G401.6 (cell line): ENCODE results near the gene HSPG2.

Experiments used
- FAIRE-seq: peaks from 2 replicates; lab custom pipeline; 2012; peaks lifted over from hg19 to GRCh38; lab: Jason Lieb, UNC

HSPG2 gene

GRCh38 chr1:21898326-21899200, 38.5 kb downstream of the HSPG2 start:
- FAIRE-seq, result no peak

DNA sequence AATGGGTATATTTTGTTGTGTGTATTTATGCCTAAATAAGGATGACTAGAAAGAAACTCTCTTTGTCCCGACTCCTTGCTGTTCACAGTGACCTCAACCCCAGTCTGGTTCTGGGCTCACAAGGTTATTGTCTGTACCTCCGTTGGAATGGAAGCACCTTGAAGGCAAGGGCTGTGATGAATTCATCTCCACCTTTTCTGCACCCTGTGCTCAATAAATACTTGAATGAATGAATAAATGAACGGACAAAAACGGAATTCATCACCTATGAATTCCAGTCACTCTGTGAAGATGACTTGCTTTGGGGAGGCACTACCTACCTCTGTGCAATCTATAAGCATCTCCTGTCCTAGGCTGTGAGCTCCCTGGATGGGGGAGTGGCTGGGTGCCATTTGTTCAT, 39.3 kb downstream of the HSPG2 start:
- no peak for FAIRE-seq

DNA sequence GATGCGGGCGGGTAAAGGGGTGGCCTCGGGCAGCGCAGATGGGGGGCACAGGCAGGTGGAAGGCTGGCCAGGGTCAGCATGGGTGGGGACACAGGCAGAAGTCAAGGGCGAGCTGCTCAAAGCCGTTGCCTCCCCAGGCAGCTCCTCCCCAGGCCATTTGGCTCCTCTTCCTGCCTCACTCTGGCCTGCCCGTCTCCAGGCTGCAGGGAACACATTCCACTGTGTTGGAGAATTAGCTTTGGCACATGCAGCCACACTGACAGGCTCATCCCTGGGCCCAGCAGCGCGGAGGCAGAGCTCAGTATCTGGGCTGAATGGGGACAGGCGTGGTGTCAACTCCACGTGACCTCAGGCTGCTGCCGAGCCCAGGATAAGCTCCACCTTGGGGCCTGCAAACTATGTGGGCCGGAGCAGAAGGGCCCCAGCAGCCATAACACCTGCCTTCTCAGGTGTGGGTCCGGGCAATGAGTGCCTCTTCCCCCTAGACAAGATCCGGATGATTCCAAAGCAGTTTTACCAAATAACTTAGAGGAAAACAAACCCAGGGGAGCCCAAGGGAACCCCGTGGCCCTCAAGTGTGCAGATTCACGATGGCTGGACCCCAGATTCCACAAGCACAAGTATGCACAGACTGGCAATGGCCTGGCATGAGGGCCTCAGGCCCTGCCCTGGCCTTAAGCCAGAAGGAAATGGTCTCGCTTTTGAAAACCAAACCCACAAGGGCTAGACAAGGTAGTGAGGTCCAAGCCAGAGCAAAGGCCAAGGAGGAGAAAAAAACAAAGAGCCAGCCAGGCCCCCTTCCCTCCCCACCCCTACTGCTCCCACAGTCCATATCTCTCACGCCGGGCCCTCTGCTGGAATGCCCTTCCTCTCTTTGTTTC, 40.2 kb downstream of the HSPG2 start:
- no peak for FAIRE-seq

DNA sequence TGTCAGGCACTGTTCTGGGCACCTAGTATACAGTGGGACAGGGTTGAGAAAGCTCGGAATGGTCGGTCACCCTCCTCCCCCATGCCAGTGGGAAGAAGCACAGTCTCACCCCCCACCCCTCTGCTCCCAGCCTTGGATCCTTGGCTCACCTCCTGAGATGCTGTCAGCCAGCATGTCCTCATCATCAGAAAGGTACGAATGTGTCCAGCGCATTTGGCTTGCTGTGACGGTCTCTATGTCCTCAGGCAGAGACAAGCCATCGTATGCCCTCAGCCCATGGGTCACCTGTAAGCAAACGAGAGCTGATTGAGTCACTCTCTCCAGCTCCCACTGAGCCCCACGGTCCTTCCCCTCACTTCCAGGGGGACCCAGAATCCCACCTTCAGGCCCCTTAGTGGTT, 41.1 kb downstream of the HSPG2 start:
- no peak for FAIRE-seq

DNA sequence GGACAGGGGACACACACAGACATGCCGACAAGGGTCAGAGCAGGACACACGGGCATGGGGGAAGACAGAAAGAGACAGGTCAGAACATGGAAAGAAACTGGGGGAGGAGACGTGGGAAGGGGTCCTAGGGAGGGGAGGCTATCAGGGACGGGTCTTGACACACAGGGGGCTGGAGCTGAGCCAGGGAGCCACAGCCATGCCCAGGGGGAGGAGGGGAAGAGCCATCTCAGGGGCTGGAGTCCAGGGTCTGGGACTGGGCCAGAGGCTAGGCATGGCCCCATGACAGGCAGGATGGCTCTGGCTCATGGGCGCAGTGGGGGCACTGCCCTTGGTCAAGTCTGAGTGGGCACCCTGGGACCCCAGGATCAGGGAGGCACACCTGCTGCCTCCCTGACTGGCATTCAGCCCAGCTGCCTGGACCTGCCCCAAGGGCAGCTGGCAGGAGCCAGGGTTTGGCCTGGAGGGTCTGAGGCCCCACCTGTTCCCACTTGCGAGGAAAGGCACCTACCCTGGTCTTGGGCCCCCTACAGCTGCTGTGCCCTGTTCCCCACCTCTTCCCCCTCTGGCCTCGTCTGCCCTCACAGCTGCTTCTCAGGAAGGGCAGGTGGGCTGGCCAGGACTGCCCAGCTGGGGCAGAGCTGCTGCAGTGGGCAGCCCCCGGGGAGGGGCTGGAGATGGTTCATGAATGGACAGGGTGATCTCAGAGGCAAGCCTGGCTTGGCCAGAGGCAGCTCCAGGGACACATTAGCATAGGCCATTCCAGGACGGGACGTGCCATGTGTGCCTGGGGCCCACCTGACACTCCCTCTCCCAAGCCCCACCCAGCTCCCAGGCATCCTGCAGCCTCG, 42.9 kb downstream of the HSPG2 start:
- no peak for FAIRE-seq

- FAIRE-seq, result no peak
These were observed 43.9 kb downstream of the HSPG2 start for GRCh38 chr1:21893046-21893805.

- FAIRE-seq, result no peak
These were observed 45.3 kb downstream of the HSPG2 start for GRCh38 chr1:21891621-21892479.

DNA sequence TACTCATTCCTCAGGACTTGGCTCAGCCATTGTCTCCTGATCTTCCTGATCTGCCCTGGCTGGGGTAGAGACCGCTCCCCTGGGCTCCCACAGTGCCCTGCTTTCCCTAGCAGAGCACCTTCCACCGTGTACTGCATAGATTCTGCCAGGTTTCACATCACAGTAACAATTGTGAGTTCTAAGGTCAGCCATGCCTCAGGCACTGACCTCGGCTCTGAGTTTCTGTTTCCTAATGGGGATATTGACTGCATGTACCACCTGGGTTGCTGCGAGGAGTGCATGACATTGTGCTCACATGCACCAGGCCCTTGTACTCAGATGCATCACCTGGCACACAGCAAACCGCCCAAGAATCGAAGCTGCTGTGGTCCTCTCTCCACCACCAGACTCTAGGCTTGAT, 46.0 kb downstream of the HSPG2 start:
- no peak for FAIRE-seq

DNA sequence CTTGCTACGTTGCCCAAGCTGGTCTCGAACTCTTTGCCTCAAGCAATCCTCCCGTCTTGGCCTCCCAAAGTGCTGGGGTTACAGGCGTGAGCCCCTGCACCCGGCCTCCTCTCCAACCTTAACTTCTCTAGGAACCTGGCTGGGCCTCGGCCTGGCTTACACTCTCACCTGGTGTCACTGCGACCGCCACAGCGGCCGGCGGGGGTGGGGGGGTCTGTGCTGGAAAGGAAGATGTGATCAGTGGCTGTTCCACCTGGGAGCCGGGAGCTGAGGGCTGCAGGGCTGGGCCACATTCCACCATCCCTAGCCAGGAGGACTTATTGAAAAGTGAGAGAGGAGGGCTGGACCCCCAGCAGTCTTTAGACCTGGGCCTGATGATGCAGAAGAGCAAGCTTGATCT, 48.6 kb downstream of the HSPG2 start:
- FAIRE-seq, result no peak

DNA sequence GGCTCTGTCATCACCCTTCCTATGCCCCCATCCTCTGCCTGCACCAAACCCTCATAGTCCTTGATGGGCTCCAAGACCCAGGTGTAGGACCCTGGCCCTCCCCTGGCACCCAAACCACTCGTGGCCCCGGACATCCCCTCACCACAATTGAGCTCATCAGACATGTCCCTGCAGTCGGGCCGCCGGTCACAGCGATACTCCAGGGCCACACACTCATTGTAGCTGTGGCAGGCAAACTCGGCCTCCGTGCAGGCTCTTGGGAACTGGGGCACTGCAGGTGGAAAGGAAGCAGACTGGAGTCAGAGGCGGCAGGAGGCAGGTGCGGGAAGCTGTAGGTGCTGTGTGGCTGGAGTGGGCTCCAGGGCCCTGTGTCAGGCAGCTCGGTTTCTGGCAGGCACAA, 49.3 kb downstream of the HSPG2 start:
- FAIRE-seq, result no peak

GRCh38 chr1:21887216-21887736, 49.8 kb downstream of the HSPG2 start:
- FAIRE-seq, result no peak

- FAIRE-seq, result no peak
These were observed 50.5 kb downstream of the HSPG2 start for GRCh38 chr1:21886486-21887215.

- FAIRE-seq, result no peak
These were observed 51.7 kb downstream of the HSPG2 start for GRCh38 chr1:21885236-21886037.

DNA sequence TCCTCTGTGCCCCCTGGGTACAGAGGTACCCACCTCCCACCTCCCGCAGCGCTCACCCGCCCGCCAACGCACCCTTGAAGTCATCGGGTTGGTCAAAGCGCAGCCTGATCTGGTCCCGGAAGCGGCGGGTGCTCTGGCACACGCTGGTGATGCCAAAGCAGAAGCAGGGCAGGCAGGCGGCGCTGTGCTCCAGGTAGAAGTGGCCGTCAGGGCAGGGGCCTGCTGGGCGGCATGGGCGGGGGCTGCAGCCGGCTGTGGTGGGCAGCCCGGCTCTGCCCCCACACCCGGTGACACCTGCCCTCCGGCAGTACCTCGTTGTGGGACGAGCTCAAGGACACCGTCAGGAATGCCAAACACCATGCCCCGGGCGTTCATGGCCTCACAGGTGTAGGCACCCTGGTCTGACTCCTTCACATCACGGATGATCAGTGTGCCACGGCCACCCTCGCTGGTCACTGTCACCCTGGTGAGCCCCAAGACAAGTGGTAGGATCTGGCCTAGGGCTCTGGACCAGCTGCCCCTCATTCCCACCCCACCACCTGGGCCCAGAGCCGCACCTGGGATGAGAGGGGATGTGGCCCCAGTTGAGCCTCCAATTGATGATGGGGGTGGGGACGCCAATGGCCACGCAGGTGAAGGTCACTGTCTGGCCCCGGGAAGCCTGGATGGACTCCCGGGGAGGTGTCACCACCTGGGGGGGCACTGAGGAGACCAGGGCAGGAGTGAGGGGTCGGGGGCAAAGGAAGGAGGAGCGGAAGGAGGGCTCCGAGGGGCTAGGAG, 52.5 kb downstream of the HSPG2 start:
- FAIRE-seq, result no peak

DNA sequence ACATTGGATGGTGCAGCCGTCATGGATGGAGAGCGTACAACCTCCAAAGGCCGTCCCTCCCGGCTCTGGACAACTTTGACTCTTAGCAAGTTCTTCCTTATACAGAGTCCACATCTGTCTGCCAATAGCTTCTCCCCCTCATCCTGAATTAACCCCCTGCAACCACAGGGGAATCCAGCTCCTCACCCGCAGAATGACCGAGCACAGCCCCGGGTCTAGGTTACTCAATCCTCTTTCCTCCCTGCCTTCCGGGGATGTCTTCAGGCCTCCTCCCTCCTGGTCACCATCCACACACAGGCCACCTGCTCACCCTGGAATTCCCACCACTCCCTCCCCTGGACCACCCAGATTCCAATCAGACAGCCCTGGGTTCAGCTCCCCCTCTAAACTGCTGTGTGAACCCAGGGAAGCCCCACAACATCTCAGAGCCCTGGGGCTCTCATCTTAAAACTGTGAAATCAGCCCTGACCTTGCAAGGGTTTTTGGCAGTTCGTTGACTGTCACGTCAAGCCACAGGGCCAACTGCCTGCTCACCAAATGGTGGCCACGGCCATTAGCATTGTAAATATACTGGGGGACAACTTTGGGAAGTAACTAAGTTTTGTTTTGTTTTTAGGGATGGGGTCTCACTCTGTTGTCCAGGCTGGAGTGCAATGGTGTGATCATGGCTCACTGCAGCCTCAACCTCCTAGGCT, 54.2 kb downstream of the HSPG2 start:
- no peak for FAIRE-seq

GRCh38 chr1:21881250-21881649, 55.9 kb downstream of the HSPG2 start:
- FAIRE-seq, result no peak

DNA sequence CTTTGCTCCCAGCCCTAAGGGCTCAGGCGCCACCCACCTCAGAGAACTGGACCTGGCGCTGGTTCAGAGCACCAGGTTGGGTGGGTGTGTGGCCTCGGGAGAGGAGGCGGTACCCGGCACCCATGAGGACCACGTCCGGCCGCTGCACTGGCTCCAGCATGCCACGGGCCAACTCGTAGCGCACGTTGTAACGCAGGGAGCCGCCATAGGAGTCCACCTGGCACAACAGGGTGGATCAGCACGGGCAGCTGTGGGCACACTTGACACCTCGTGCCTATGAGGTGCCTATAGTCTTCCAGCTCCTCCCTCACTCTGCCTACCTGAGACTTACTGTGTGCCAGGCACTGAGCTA, 56.5 kb downstream of the HSPG2 start:
- no peak for FAIRE-seq
